Osteoblast (primary cell): ENCODE data around the gene FOXL3. TPM values are rescaled to one million over a fixed set of nuclear protein-coding genes. Genes with fewer than 3 reads are reported as not detected.

ENCODE experiments used
- DNase-seq: peaks from one replicate; pipeline ENCODE4 v3.0.0; 2011; ENCODE audit warnings: low spot score, mixed read lengths; ENCODE audit not compliant: insufficient read length; ENCODE audit errors: missing footprints
- H2AFZ ChIP-seq: 2 replicates; pipeline ENCODE4 v1.6.0; 2011; ENCODE audit warnings: mild to moderate bottlenecking, low read length
- H3K27ac ChIP-seq: 2 replicates; pipeline ENCODE4 v1.5.1; 2011; ENCODE audit warnings: mild to moderate bottlenecking, low read depth, low read length, moderate library complexity
- H3K27me3 ChIP-seq: 2 replicates; pipeline ENCODE4 v1.6.0; 2012; ENCODE audit warnings: mild to moderate bottlenecking, control low read depth, inconsistent platforms, low read length, moderate library complexity; ENCODE audit not compliant: insufficient read depth
- H3K36me3 ChIP-seq: 2 replicates; pipeline ENCODE4 v1.5.1; 2011; ENCODE audit warnings: mild to moderate bottlenecking, low read length, control low read depth, moderate library complexity; ENCODE audit not compliant: insufficient read depth
- H3K4me1 ChIP-seq: 2 replicates; pipeline ENCODE4 v1.5.1; 2011; ENCODE audit warnings: mild to moderate bottlenecking, low read length, control low read depth, moderate library complexity; ENCODE audit not compliant: insufficient read depth
- H3K4me2 ChIP-seq: 2 replicates; pipeline ENCODE4 v1.6.0; 2011; ENCODE audit warnings: mild to moderate bottlenecking, low read length; ENCODE audit not compliant: insufficient read depth
- H3K4me3 ChIP-seq: fragments of 200-600 bp; sonication (generic); 3 replicates; pipeline ENCODE4 v1.5.1; 2012; ENCODE audit warnings: mild to moderate bottlenecking, low read length, inconsistent platforms; ENCODE audit not compliant: insufficient read depth
- H3K79me2 ChIP-seq: 2 replicates; pipeline ENCODE4 v1.6.0; 2012; ENCODE audit warnings: mild to moderate bottlenecking, low read length, control low read depth, inconsistent platforms; ENCODE audit not compliant: insufficient read depth
- H3K9me3 ChIP-seq: 2 replicates; pipeline ENCODE4 v1.5.1; 2011; ENCODE audit warnings: low read depth, low read length, control low read depth
- H4K20me1 ChIP-seq: 2 replicates; pipeline ENCODE4 v1.6.0; 2012; ENCODE audit warnings: mild to moderate bottlenecking, low read length, control low read depth; ENCODE audit not compliant: insufficient read depth
- total RNA-seq: library from RNA; depleted of rRNA; stranded (reverse); fragments of >200 nt; gene quantifications from 2 replicates; pipeline ENCODE4 v1.2.3, GENCODE V29; 2012
- TF ChIP-seq, protein P1 (sequence below): IDR thresholded peaks from 2 replicates; pipeline ENCODE4 v1.5.1; 2011; ENCODE audit warnings: mild to moderate bottlenecking, low read depth, low read length, moderate library complexity; ENCODE audit errors: extremely low read depth

Gene FOXL3
- total RNA-seq, 1 donor: not detected

DNA sequence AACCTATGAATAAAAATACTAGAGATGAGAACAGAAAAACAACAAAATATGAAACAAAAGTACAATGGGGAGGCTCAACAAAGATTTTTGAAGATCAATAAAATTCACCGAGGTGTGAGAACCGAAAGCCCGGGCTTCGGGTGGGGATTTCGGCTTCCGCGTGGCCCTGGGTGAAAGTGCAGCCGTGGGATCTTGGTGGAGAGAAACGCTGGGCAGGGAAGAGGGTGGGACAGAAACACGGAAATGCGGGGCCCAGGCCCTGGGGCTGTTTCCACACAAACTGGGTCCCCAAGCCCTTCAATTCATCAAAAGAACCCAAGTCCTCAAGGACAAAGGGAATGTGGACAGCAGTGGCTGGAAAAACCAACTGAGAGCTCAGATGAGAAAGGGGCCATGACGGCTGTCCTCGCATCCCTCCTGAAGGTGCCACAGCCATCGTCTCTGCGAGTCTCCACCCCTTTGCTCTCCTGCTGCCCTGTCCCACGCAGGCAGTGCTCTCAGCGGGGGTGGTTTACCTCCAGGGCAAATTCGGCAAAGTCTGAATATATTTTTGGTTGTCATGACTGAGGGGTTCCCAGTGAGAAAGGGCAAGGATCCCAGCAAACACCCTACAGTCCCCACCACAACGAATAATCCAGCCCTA, 19.7 kb downstream of the FOXL3 start:
- DNase-seq: peak; percentile 69
- H4K20me1 ChIP-seq: no peaks in the 10 kb centered on the region
- H3K9me3 ChIP-seq: no peaks in the 10 kb centered on the region
- no peak overlapping the region for H3K27ac ChIP-seq
- H3K4me1 ChIP-seq: no peaks in the 10 kb centered on the region
- H3K4me2 ChIP-seq: no peak overlapping the region
- TF ChIP-seq, protein P1, sequence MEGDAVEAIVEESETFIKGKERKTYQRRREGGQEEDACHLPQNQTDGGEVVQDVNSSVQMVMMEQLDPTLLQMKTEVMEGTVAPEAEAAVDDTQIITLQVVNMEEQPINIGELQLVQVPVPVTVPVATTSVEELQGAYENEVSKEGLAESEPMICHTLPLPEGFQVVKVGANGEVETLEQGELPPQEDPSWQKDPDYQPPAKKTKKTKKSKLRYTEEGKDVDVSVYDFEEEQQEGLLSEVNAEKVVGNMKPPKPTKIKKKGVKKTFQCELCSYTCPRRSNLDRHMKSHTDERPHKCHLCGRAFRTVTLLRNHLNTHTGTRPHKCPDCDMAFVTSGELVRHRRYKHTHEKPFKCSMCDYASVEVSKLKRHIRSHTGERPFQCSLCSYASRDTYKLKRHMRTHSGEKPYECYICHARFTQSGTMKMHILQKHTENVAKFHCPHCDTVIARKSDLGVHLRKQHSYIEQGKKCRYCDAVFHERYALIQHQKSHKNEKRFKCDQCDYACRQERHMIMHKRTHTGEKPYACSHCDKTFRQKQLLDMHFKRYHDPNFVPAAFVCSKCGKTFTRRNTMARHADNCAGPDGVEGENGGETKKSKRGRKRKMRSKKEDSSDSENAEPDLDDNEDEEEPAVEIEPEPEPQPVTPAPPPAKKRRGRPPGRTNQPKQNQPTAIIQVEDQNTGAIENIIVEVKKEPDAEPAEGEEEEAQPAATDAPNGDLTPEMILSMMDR: no peak
- no peak overlapping the region for H3K4me3 ChIP-seq
- H2AFZ ChIP-seq: no peak overlapping the region
- no peaks in the 10 kb centered on the region for H3K79me2 ChIP-seq
- H3K27me3 ChIP-seq: peaks cover 39% of the 10 kb centered on the region
- H3K36me3 ChIP-seq: no peaks in the 10 kb centered on the region

DNA sequence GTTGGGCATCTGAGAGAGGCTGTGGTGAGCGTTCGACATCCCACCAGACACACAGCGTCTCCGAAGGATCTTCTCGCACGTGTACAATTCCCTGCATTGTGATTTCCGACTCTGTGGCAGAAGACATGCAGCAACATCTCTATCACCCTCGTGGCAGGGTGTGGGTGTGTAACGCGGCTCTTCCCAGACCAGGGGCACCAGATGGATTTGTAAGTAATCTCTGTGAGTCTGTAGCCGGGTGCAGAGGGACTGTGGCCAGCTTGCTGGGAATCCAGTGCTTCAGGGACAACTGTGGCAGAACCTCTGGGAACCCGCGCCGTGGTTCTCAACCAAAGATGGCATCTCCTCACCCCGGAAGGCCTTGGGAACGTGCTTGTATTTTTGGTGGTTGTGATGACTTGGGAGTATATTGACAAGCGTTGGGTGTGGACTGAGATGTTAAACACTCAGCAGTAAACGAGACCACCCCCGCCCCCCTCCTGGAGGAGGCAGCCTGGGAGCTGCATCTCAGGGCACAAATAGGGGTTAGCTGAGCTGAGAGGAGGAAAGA, 21.2 kb downstream of the FOXL3 start:
- H3K4me2 ChIP-seq: no peak overlapping the region
- H2AFZ ChIP-seq: no peak overlapping the region
- no peaks in the 10 kb centered on the region for H3K36me3 ChIP-seq
- H3K27me3 ChIP-seq: peaks cover 52% of the 10 kb centered on the region
- no peak overlapping the region for H3K27ac ChIP-seq
- no peaks in the 10 kb centered on the region for H3K79me2 ChIP-seq
- H3K4me3 ChIP-seq: no peak overlapping the region
- H4K20me1 ChIP-seq: no peaks in the 10 kb centered on the region
- no peaks in the 10 kb centered on the region for H3K4me1 ChIP-seq
- DNase-seq: peak; percentile 53
- TF ChIP-seq, protein P1: no peak
- no peaks in the 10 kb centered on the region for H3K9me3 ChIP-seq

DNA sequence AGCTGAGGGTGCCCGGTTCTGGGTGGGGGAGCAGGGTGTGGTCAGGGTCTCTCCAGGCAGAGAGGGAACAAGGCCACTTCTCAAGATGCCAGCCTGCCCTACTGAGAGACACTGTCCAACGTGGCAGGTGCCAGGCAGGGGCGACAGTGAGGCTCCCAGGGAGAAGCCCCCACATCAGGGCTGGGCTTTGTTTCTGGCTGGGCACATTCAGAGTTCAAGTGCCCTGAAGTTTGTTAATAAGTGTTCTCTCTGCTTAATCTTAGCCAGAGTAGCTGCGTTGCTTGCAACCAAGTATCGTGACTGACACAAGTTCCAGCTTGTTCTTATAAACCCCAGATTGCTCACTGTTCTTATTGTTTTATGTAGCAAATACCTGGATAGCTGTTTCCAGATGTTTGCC, 21.8 kb downstream of the FOXL3 start:
- Histone ChIP-seq H3K27me3 (peaks cover 56% of the 10 kb centered on the region), H3K9me3 (no peaks in the 10 kb centered on the region), H3K36me3 (no peaks in the 10 kb centered on the region), H3K4me2 (no peak overlapping the region), H4K20me1 (no peaks in the 10 kb centered on the region), H3K4me1 (no peaks in the 10 kb centered on the region), H3K27ac (no peak overlapping the region), H2AFZ (no peak overlapping the region), H3K4me3 (no peak overlapping the region), H3K79me2 (no peaks in the 10 kb centered on the region)
- DNase-seq: no peak
- TF ChIP-seq, protein P1: no peak

DNA sequence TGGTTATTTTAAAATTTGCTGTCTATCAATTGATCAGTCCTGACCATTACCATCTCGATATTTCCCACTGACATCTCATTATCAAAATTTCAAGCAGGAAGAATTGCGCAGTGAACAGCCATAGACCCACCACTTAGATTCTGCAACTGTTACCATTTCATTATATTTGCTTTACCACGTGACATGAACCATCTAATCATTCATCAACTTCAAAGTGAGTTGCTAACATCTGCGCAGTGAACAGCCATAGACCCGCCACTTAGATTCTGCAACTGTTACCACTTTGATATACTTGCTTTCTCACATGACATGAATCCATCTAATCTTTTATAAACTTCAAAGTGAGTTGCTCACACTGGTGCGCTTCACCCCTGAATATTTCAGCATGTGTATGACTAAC, 22.5 kb downstream of the FOXL3 start:
- Histone ChIP-seq H3K36me3 (no peaks in the 10 kb centered on the region), H3K4me1 (no peaks in the 10 kb centered on the region), H3K4me2 (no peak overlapping the region), H3K9me3 (no peaks in the 10 kb centered on the region), H3K4me3 (no peak overlapping the region), H3K27ac (no peak overlapping the region), H3K27me3 (peaks cover 62% of the 10 kb centered on the region), H4K20me1 (no peaks in the 10 kb centered on the region), H3K79me2 (no peaks in the 10 kb centered on the region), H2AFZ (no peak overlapping the region)
- peak; percentile 17 for DNase-seq
- TF ChIP-seq, protein P1: no peak
